Fibroblast of upper back skin (primary cell): ENCODE results near the gene FIG4.
"Not testable (repeated sequence)": the region's sequence is repeated elsewhere in the genome, so short reads cannot be mapped to it uniquely, and the experiment has no call there.

ENCODE experiments used
- DNase-seq: peaks from one replicate; pipeline ENCODE4 v3.0.0-alpha.2; 2013

The FIG4 gene

DNA sequence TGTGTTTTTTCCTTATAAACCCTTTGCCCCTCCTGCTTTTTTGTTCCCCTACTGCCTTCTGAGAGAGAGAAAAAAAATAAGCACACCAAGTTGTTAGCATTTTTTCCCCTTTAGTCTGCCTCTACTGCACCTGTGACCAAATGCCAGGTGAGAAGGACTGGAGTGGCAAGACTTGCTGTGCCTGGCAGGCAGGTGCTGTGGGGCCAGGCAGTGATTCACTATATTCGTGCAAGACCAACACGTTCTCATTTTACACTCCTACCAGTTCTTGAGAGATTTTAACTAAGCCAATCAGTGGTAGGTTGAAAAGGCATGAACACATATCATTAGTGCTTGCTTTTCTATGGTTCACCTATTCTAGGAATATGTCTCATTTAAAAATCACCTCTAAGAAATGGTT lies 109.7 kb downstream of the FIG4 start:
- no peak for DNase-seq

DNA sequence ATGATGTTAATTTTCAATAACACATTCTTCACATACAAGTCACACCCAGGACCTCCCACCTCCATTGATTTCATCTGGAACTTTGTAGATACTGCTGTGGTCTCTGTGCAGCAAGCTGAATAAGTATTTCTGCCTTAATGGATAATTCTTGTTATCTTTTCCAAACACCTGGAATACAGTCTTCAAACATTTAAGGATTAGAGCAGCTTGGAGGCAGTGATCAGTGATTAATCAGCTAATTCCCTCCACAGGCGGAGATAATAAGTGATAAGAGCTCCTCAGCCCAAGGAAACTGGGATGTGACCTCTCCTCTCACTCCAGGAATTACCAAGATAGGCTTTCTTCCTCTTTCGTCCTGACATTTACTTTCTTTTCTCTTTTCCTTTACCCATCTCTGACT lies 110.7 kb downstream of the FIG4 start:
- DNase-seq = no peak

DNA sequence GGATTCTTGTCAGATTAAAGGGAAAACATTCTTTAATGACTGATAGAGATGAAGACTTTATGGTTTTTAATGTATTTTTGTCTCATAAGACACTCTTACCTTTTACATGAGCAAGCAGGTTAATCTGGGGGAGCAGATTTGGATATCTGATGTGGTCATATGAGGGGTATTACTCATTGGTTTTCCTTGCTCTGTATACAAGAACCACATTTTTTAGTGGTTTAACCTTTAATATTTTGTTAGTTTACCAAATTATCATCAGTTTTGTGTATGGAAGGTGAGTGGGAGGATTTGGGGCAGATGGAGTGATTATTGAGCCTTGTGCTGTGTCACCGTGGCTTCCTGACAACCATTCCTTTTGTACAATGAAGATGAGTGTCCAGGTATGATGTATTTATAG lies 112.9 kb downstream of the FIG4 start:
- DNase-seq = no peak

DNA sequence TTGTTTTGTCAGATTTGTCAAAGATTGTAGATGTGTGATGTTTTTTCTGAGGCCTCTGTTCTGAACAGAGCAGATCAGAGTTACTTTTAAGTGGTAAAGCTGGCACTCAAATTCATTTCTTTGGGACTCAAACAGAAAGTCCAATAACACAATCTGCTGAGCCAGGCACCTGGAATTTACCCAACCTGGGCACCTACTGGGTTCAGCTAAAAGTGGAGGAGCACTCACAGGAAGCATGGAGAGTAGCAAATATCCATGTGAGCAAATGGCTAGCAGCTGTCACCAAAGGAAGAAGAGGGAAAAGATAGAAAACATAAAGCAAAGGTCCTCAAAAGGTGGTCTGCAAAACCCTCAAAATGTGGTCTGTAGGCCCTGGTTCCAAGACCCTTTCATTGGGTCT lies 116.8 kb downstream of the FIG4 start:
- DNase-seq = no peak

DNA sequence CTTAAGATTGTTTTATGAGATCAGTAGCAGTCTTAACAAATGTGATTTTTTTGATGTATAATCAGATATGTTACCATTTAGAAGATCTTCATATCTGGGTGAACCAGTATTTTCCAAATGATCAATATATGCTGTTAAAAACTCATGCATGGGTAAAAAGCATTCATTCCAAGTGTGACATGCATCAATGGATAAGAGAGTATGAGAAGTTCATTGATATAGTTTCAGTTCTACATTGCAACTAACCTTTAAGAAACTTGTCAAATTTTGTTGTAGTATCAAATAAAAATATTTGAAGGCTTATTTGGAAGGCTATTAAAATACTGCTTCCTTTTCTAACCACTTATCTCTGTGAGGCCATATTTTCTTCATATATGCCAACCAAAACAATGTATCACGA lies 117.7 kb downstream of the FIG4 start:
- DNase-seq = no peak

DNA sequence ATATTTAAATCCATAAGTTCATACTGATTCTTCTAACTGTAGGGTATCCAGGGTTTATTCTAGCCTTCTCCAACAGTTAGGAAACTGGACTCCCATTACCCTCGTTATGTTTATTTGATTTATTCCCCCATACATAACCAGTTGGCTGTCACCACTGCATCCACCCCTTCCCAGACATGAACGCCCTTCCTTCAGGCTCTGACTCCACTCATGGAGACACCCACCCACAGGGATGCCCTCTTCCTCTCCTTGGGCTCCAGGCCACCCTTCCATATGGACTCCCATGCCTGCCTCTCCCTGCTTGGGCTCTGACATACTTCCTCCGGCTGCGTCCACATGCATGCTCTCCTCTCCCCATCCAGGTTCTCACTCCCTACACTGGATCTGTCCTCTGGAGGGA lies 124.0 kb downstream of the FIG4 start:
- no peak for DNase-seq

DNA sequence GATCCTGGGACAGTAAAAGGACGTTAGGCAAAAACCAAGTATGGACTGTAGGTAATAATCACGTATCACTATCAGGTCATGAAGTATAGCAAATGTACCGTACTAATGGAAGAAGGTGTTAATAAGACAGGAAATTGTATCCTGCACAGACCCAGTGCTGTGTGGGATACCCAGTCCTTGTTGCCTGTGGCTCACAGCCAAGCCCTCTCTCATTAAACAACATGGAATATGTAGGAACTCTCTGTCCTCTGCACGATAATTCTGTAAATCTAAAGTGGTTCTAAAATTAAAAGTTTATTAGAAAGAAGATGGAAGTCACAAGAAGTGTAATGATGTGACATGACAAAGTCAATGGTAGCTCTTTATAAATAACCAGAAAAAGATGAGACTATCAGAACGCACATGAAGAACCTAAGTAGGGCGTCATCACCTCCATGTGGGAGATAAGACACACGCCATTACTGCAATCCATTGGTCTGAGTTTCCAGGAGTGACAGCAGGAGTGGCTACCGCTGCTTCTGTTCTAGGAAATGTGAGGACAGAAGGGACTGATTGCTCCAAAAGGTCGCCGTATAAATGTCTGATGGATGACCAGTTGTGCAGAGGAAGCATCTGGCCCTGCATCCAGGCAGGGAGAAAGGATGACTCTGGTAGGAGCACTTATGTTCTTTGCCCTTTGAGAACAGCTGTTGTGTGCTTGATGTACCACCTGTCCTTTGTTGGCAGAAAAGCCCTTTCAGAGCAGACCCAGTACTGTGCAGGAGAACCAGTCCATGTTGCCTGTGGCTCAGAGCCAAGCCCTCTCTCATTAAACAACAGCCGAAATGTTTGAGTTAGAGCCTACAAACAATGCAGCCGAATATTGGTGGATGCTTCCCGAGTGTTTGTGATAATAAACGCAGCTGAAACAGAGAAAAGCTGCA lies 125.6 kb downstream of the FIG4 start:
- DNase-seq = no peak

DNA sequence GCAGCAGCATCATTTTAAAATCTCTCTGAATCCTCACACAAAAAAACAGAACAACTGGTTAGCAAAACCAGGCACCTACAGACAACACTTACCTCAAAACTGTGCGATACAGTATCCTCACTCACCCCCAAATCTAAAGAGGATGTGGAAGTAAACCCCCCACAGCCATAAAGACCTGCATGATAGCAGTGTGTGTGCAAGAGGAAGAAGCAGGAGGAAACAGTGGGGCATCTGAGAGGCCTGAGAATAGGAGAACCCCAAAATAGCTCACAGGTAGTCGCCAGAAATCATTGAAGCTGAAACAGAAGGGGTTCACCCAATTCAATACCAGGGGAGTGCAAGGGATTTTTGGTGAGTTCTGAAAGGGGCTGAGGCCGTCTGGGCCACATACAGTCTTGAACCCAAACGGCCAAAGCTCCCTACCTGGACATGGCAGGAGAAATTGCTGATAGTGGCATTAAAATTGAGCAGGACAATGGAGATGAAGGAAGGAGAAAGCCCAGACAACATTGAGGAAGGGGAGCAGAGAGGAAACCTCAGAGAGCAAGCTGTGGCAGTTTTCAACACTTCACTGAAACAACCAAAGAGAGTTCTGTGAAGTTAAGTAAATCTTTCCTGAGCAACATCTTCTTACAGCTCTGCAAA lies 129.7 kb downstream of the FIG4 start:
- no peak for DNase-seq

DNA sequence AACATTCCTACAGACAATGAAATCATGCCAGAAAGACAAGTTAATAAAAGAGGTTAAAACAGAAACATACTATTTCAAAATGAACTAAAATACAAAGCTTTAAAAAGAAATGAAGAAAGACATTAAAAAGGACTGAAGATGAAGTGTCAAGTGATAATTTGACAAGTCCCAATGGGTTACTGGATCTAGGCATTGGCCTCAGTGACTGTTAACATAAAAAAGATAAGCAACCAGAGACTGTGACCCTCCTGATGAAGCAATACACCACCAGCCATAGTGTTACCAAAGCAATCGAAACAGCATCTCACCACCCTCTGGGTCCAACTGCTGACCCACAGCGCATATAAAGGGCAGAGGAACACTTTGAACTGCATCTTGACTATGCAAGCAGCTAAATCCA lies 130.3 kb downstream of the FIG4 start:
- no peak for DNase-seq

DNA sequence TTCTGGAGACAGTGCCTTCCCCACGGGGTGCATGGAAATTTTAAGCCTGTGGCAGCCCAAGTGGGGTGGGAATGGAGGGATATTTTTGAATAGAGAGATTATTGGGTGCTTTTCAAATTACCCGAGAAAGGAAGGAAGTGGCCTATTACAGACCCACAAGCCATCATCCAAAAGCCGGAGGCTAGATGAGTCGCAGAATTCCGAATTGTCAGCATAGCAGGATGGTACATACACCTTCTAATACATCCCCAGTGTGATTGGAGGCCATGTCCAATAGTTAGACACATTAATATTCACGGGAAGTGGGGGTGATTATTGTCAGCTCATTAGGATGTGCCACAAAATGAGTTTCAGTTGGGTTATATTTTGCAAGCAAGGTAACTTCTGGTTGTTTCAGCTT lies 133.0 kb downstream of the FIG4 start:
- DNase-seq = no peak

DNA sequence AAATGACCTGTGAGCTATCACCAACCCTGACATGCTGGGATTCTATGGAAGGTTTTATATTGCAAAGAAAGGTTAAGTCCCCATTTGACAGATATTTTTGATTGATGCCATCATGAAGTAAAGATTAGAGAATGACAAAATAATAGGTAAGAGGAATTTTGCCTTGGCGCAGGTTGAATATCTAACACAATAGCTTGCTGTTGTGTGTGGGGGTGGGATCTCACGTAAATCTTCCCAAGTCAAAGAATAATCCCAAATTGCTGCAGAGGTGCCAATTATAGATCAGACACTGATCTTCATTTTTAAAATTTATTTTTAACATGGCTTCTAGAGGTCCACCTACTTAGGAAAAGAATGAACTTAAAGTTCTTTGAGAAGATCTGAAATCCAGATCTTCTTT lies 135.5 kb downstream of the FIG4 start:
- no peak for DNase-seq

DNA sequence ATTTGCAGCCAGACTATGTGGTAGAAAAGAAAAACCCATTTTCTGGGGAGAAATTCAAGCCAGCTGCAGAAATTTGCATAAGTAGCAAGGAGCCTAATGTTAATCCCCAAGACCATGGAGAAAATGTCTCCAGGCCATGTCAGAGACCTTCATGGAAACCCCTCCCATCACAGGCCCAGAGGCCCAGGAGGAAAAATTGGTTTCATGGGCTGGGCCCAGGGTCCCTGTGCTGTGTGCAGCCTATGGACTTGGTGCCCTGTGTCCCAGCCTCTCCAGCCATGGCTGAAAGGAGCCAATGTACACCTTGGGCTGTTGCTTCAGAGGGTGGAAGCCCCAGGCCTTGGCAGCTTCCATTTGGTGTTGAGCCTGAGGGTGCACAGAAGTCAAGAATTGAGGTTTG lies 140.3 kb downstream of the FIG4 start:
- not testable (repeated sequence) for DNase-seq

DNA sequence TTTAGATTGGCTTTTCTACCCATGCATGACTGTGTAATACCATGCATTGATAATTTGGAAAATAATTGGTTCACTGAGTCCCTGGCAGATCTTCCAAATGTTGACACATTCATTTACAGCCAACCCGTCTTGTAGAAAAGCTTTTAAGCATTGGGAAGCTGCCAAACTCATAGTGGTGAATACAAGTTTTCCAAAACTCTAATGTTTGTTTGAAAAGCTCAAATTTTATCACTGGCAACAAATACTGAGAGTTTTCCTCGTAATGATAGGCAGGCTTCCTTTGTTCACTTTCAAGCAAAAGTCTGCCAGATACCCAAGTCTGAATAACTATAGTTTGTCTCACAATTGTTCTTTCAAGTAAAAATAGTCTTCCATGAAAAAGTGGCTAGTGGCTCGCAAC lies 143.0 kb downstream of the FIG4 start:
- no peak for DNase-seq

DNA sequence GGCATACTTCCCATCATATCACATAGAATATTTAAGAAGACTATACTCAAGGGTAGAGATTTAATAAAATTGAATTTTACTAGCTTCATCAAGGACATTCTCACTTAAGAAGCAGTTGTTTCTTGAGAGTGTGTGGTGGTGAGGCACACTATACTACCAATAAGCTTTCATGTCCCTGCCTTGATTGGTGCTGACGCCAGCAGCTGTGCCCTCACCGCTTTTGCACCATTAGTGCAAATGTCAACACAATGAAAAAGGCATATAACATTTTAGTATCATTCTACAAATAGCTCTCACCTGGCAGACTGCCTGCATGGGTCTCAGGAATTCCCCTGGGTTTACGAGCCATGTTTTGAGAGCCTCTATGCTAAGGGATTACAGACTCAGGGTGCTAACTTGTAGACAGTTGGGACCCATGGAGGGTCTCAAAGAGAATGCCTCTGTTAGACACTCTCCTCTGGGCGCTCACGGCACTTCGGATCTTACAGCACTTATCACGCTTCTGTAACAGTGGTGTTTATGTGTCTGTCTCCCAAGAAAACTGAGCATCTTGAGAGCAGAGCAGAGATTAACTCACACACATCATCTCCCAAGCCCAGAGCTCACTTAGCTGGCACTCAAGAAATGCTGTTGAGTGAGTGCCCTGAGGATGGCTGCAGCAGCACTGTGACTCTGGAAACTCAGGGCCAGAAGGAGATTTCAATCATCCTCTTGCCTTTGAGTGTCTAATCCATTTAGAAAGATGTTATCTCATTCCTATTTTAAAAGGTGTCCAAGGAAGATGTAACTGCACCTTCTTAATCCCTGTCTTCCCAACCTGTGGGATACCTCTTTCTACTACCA lies 143.7 kb downstream of the FIG4 start:
- no peak for DNase-seq

DNA sequence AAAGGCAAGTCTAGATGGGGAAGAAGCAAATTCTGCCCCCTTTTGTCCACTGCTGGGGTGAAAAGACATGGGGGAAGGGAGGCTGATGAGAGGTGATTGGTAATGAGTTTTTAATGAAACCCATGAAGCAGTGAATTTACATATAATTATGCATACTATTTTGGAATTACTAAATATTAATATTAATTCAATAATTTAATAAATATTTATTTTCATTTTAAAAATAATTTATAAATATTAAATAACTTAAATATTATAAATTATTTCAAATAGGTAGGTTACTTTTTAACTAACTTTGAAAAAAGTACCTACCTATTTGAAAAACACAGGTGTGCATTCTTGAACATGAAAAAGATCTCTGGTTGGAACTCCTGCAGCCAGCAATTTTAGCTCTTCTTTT lies 148.9 kb downstream of the FIG4 start:
- no peak for DNase-seq

DNA sequence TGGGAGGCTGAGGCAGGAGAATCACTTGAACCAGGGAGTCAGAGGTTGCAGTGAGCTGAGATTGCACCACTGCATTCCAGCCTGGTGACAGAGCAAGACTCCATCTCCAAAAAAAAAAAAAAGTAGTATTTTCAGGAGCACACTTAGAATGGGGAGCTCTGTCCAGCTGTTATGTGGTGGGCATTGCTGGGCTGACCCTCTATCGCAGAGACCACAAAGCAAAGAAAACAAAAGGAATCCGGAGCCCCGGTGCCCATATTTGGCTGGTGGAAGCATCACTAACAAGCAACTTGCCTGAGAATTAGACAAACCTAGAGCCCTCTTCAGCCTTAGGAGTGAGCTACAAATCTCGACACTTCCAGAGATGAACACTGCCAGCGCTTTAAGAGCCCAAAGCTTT lies 149.7 kb downstream of the FIG4 start:
- DNase-seq = no peak

DNA sequence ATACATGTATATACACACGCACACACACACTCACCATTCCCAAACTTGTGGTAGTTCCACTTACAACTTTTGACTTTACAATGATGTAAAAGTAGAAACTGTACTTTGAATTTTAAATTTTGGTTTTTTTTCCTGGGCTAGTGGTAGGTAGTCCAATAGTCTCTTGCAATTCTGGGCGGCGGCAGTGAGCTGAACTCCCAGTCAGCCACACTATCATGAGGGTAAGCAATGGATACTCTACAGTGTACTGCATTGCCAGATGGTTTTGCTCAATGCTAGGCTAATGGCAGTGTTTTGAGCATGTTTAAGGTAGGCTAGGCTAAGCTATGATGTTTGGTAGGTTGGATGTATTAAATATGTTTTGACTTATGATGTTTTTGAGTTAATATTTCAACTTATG lies 150.8 kb downstream of the FIG4 start:
- DNase-seq = no peak

DNA sequence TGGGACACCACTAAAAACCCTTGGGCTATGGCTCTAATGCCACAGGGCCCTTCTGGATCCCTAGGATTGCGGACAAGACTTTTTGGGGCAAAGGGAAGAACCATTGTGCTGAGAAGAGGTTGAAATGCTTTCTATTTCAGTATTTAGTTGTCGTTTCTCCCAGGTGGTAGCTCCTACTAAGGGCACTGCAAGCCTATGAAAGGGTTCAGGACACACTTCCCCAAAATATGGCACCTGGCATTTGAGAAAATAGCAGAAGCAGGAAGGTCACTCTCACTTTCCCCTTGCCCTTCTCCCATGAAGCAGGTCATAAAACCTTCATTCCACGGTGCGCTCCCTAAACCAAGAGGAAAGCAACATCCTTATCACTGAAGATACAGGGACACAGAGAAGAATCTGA lies 161.6 kb downstream of the FIG4 start:
- no peak for DNase-seq

DNA sequence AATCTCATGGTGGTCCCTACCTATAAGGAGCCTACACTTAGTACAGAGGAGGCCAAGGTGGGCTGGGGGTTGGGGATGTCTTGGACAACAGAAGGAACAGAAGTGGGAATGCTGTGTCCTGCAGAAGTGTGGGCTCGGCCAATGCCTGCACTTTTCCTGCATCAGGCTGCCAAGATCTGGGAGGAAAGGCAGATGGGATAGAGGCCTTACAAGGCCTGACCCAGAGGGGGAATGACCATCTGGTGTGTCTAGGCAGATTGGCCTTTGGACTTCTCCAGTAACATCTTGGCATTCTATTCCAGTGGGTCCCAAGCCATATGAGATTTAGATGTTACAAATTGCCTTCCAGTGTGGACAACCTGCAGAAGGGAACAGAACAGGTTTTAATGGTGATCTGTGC lies 162.3 kb downstream of the FIG4 start:
- no peak for DNase-seq

DNA sequence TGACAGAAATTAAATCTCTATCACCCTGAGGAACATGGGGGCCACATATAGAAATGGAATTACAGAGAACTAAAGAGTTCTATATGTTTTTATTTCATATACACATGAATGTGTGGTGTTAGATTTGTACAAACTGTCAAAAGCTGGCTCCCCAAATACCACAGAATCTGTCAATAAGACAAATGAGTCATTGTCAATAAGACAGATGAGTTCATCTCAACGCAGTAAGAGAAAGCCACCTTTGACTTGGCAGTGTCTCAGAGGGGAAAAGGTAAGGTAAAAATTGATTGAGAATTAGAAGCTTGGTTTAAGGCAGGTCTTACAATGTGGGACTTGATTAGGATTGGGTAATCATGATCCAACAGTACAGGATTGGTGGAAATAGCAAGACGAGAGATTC lies 162.9 kb downstream of the FIG4 start:
- no peak for DNase-seq

DNA sequence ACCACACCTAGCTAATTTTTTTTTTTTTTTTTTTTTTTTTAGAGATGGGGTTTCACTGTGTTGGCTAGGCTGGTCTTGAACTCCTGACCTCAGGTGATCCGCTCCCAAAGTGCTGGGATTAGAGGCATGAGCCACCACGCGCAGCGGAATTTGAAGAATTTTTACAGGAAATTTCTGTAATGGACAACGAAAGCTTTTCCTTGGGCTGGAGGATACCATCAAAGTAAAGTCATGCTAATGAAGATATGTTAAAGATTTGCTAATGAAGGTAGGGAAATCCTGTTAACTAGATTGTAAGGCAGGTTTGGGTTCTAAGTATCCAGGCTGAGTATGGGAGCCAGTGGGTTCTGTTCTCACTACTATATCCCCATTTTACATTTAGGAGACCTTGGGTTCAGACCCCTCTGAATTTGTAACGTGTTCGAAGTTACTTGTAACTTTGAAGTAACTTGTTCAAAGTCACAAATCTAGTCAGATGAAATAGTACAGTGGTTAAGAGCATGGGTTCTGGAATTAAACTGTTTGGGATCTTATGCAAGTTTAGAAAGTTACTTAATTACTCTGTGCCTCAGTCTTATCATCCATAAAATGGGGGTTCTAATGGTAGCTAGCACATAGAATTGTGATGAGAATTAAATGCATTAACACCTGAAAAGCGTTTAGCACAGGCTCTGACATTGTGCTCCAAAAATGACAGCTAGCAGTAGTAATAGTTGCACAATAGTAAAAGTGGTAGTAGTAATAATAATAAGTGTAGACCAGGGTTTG lies 163.6 kb downstream of the FIG4 start:
- DNase-seq = no peak

DNA sequence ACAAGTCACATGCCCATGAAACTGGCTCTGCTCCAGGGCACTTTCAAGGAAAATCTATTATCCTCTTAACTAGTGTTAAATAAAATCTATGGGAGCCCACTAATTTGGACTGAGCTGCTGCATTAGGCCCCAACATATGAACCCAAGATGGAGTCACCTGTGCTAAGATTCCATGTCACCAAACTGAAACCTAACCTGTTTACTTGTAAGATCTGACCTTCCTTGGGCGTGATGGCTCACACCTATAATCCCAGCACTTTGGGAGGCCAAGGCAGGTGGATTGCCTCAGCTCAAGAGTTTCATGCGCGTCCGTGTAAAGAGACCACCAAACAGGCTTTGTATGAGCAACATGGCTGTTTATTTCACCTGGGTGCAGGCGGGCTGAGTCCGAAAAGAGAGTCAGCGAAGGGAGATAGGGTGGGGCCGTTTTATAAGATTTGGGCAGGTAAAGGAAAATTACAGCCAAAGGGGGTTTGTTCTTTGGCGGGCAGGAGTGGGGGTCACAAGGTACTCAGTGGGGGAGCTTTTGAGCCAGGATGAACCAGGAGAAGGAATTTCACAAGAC lies 164.5 kb downstream of the FIG4 start:
- DNase-seq = not testable (repeated sequence)

DNA sequence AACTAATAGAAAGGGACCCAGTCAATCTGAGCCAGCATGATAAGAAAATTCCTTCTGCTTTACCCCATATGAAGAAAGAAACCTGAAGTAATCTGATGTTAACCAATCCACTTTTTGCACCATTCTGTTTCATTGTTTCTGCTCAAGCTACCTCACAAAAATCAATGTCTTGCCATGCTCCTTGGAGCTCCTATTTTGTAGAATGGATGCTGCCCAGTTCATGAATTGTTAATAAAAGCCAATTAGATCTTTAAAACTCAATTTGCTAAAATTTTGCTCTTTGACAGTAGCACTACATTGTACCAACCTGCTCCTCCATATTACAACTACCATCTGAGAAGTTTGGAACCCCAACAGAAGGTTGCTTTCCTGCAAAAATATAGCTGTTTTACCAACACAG lies 170.8 kb downstream of the FIG4 start:
- DNase-seq = no peak
